DMS79 treated with DMSO at 0.1 percent for 48 hours (cell line): ENCODE results near the gene PTCRA.

ENCODE experiments used
- DNase-seq: peaks from one replicate; lab custom pipeline; 2025; lab: John Stamatoyannopoulos, UW

Gene PTCRA

DNA sequence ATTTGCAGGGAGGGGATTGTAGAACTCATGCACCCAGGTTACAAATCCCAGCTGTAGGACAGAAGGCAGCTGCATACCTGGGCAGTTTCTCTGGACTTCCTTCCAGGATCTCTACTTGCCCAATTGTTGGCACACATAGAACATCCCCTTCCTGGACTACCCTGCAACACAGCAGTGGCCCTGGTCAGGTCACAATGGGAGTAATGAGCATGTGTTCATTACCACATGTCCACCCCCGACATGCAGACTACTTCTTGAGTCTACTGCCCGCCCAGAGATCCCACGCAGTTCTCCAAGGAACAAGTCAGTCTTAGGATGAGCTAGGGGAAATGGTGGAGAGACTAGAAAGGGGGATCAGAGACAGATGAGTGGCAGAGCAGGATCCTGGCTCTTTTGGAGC, 58.1 kb downstream of the PTCRA start:
- no peak for DNase-seq

DNA sequence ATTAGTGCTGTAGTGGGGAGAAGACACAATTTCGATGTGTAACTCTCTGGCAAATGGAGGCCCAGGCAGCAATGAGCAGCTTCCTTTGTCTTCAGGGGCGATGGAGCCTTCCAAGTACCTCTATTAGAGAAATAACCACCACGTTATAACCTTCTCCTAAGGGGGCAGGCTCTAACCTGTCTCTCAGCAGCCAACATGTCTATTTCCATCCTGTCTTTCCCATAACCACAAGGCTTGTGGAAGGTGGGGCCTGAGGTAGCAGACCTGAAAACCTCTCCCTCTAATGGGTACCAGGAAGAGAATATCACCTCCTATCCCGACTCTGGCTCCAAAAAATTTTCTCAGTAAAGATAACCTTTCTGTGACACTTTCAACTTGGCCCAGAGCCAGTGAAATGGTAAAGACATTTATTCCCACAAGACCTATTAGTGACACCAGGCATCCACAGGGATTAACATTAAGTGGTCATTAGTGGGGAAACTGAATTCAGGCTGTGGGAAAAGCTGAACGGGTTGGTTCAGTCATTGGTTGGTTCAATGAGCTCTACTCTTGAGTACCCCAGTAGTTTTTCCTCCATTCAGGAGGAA, 59.2 kb downstream of the PTCRA start:
- DNase-seq, result peak; percentile 69
